AG20443 (cell line): Measurements from ENCODE around the gene MAEL.
"Not testable (repeated sequence)": the region's sequence is repeated elsewhere in the genome, so short reads cannot be mapped to it uniquely, and the experiment has no call there.

Experiments used
- DNase-seq: peaks from one replicate; pipeline ENCODE4 v3.0.0; 2012; ENCODE audit warnings: low spot score, mixed read lengths

MAEL gene

GRCh38 chr1:166978821-166979220 lies 10.3 kb upstream of the MAEL start:
- DNase-seq, result no peak

GRCh38 chr1:166980383-166980782 lies 8.7 kb upstream of the MAEL start:
- DNase-seq, result no peak

- DNase-seq, result no peak
Observed at GRCh38 chr1:166980818-166981217, 8.3 kb upstream of the MAEL start.

GRCh38 chr1:166981589-166981988 lies 7.5 kb upstream of the MAEL start:
- DNase-seq, result no peak

GRCh38 chr1:166999075-166999474 lies 10.0 kb downstream of the MAEL start:
- no peak for DNase-seq

GRCh38 chr1:166999500-167000055 lies 10.5 kb downstream of the MAEL start:
- DNase-seq, result no peak

GRCh38 chr1:167000546-167000945 lies 11.5 kb downstream of the MAEL start:
- DNase-seq, result no peak

- no peak for DNase-seq
Observed at GRCh38 chr1:167002354-167002753, 13.3 kb downstream of the MAEL start.

GRCh38 chr1:167003711-167004110 lies 14.6 kb downstream of the MAEL start:
- DNase-seq, result no peak

GRCh38 chr1:167011560-167012191 lies 22.6 kb downstream of the MAEL start:
- no peak for DNase-seq

GRCh38 chr1:167012570-167012969 lies 23.5 kb downstream of the MAEL start:
- DNase-seq, result no peak

GRCh38 chr1:167013108-167013929 lies 24.2 kb downstream of the MAEL start:
- DNase-seq, result no peak

- no peak for DNase-seq
Observed at GRCh38 chr1:167016100-167016750, 27.1 kb downstream of the MAEL start.

GRCh38 chr1:167022384-167022783 lies 33.3 kb downstream of the MAEL start:
- no peak for DNase-seq

GRCh38 chr1:167029553-167029952 lies 40.5 kb downstream of the MAEL start:
- DNase-seq, result not testable (repeated sequence)

- no peak for DNase-seq
Observed at GRCh38 chr1:167033646-167034045, 44.6 kb downstream of the MAEL start.

- DNase-seq, result peak; percentile 62
Observed at GRCh38 chr1:167043752-167044488, 54.8 kb downstream of the MAEL start.

GRCh38 chr1:167051907-167052306 lies 62.8 kb downstream of the MAEL start:
- no peak for DNase-seq

- no peak for DNase-seq
Observed at GRCh38 chr1:167052389-167052788, 63.3 kb downstream of the MAEL start.

- DNase-seq, result no peak
Observed at GRCh38 chr1:167054531-167054930, 65.5 kb downstream of the MAEL start.

- DNase-seq, result no peak
Observed at GRCh38 chr1:167054946-167055630, 66.0 kb downstream of the MAEL start.
